GM23338 (cell line): ENCODE measurements around the gene PTX3. TPM values are rescaled to one million over a fixed set of nuclear protein-coding genes. Genes with fewer than 3 reads are reported as not detected.

Experiments used
- ATAC-seq: fragments of 200-7000 bp; cut with Tn5 transposase; 3 replicates; pipeline ENCODE4 v1.9.1; 2020
- DNase-seq: peaks from one replicate; pipeline ENCODE4 v3.0.0-alpha.2; 2015; ENCODE audit warnings: low spot score
- H2AFZ ChIP-seq: fragments of 200-600 bp; sonication (generic); 2 replicates; pipeline ENCODE4 v1.8.0; 2016; ENCODE audit warnings: antibody characterized with exemption, mild to moderate bottlenecking, moderate library complexity
- H3F3A ChIP-seq: fragments of 200-600 bp; sonication (generic); replicated peaks from 2 replicates; pipeline ENCODE4 v1.8.0; 2017; ENCODE audit warnings: antibody characterized with exemption, mixed run types, low read depth
- H3K27ac ChIP-seq: fragments of 200-600 bp; sonication (generic); 2 replicates; pipeline ENCODE4 v1.6.1; 2016; ENCODE audit warnings: low read depth
- H3K27me3 ChIP-seq: fragments of 200-600 bp; sonication (generic); 2 replicates; pipeline ENCODE4 v1.8.0; 2016; ENCODE audit warnings: mild to moderate bottlenecking, mixed run types, moderate library complexity; ENCODE audit not compliant: insufficient read depth
- H3K36me3 ChIP-seq: fragments of 200-600 bp; sonication (generic); 2 replicates; pipeline ENCODE4 v1.8.0; 2016; ENCODE audit warnings: mild to moderate bottlenecking; ENCODE audit not compliant: insufficient read depth
- H3K4me1 ChIP-seq: fragments of 200-600 bp; sonication (generic); 2 replicates; pipeline ENCODE4 v1.8.0; 2016; ENCODE audit warnings: mild to moderate bottlenecking, moderate library complexity; ENCODE audit not compliant: insufficient read depth
- H3K4me2 ChIP-seq: fragments of 200-600 bp; sonication (generic); 2 replicates; pipeline ENCODE4 v1.7.1; 2017; ENCODE audit warnings: mixed run types
- H3K4me3 ChIP-seq: fragments of 200-600 bp; sonication (generic); 2 replicates; pipeline ENCODE4 v1.6.1; 2016; ENCODE audit warnings: mixed run types
- H3K79me2 ChIP-seq: fragments of 200-600 bp; sonication (generic); replicated peaks from 2 replicates; pipeline ENCODE4 v1.8.0; 2017; ENCODE audit warnings: mild to moderate bottlenecking; ENCODE audit not compliant: insufficient read depth
- H3K9me2 ChIP-seq: fragments of 200-600 bp; sonication (generic); 2 replicates; pipeline ENCODE4 v1.8.0; 2017; ENCODE audit not compliant: insufficient read depth
- H4K20me1 ChIP-seq: fragments of 200-600 bp; sonication (generic); replicated peaks from 2 replicates; pipeline ENCODE4 v1.8.0; 2017; ENCODE audit warnings: mild to moderate bottlenecking; ENCODE audit not compliant: insufficient read depth
- H3K27ac Mint-ChIP-seq: 2 replicates; pipeline ENCODE4 v1.8.0; 2020; ENCODE audit warnings: inconsistent platforms, mild to moderate bottlenecking, moderate library complexity, mixed read lengths
- H3K27me3 Mint-ChIP-seq: 3 replicates; pipeline ENCODE4 v1.8.0; 2022; ENCODE audit warnings: low read depth, mild to moderate bottlenecking, moderate library complexity, mixed read lengths, inconsistent platforms; ENCODE audit not compliant: insufficient read depth, poor library complexity
- H3K36me3 Mint-ChIP-seq: 3 replicates; pipeline ENCODE4 v1.8.0; 2021; ENCODE audit warnings: low read depth, mild to moderate bottlenecking, inconsistent platforms, moderate library complexity, mixed read lengths
- H3K4me1 Mint-ChIP-seq: 3 replicates; pipeline ENCODE4 v1.8.0; 2020; ENCODE audit warnings: mild to moderate bottlenecking, inconsistent platforms, mixed read lengths
- H3K4me3 Mint-ChIP-seq: 3 replicates; pipeline ENCODE4 v1.8.0; 2021; ENCODE audit warnings: moderate library complexity, mild to moderate bottlenecking, inconsistent platforms, mixed read lengths
- H3K9me3 Mint-ChIP-seq: 3 replicates; pipeline ENCODE4 v1.8.0; 2020; ENCODE audit warnings: moderate library complexity, mild to moderate bottlenecking, inconsistent platforms, mixed read lengths
- CREB1 ChIP-seq: fragments of 250-450 bp; sonication (Bioruptor Pico); IDR thresholded peaks from 2 replicates; pipeline ENCODE4 v1.5.0; 2020; ENCODE audit warnings: low read depth, mild to moderate bottlenecking, moderate library complexity
- CTCF ChIP-seq, 2 experiments: fragments of 200-600 bp in 1 of 2; sonication (generic) in 1 of 2; conservative IDR thresholded peaks; 2 replicates each; pipeline versions ENCODE4 v1.5.1 to v1.6.1; 2016 to 2017; ENCODE audit warnings: antibody characterized with exemption in 2 of 2, low read depth in 2 of 2, mild to moderate bottlenecking in 2 of 2, moderate library complexity in 1 of 2
- ETS1 ChIP-seq: IDR thresholded peaks from 2 replicates; pipeline ENCODE4 v1.6.1; 2016; ENCODE audit warnings: antibody characterized with exemption
- EZH2 ChIP-seq: fragments of 200-600 bp; sonication (generic); IDR thresholded peaks from one replicate; pipeline ENCODE4 v1.8.0; 2017; ENCODE audit warnings: antibody characterized with exemption, mild to moderate bottlenecking, low read depth; ENCODE audit not compliant: unreplicated experiment
- EZH2phosphoT487 ChIP-seq: fragments of 200-600 bp; sonication (generic); IDR thresholded peaks from one replicate; pipeline ENCODE4 v1.8.1; 2018; ENCODE audit warnings: antibody characterized with exemption; ENCODE audit not compliant: unreplicated experiment
- JUNB ChIP-seq: IDR thresholded peaks from one replicate; pipeline ENCODE4 v1.6.1; 2016; ENCODE audit warnings: antibody characterized with exemption; ENCODE audit not compliant: unreplicated experiment
- NANOG ChIP-seq: IDR thresholded peaks from 2 replicates; pipeline ENCODE4 v1.6.1; 2016; ENCODE audit warnings: antibody characterized with exemption, borderline replicate concordance
- POLR2AphosphoS5 ChIP-seq: IDR thresholded peaks from 2 replicates; pipeline ENCODE4 v1.6.1; 2016; ENCODE audit warnings: antibody characterized with exemption, low read depth
- REST ChIP-seq: IDR thresholded peaks from one replicate; pipeline ENCODE4 v1.6.1; 2018; ENCODE audit warnings: antibody characterized with exemption; ENCODE audit not compliant: unreplicated experiment
- ZNF114 ChIP-seq: fragments of 250-450 bp; sonication (Bioruptor Pico); IDR thresholded peaks from 2 replicates; pipeline ENCODE4 v1.5.0; 2020; ENCODE audit warnings: mild to moderate bottlenecking, moderate library complexity
- ZNF331 ChIP-seq: fragments of 250-450 bp; sonication (Bioruptor Pico); IDR thresholded peaks from 2 replicates; pipeline ENCODE4 v1.5.0; 2020; ENCODE audit warnings: low read depth, mild to moderate bottlenecking, moderate library complexity
- ZNF462 ChIP-seq: fragments of 250-450 bp; sonication (Bioruptor Pico); IDR thresholded peaks from 2 replicates; pipeline ENCODE4 v1.5.0; 2020; ENCODE audit warnings: mild to moderate bottlenecking, moderate library complexity
- polyA plus RNA-seq: library from polyadenylated mRNA; unstranded; fragments of >200 nt; fragmentation: Nextera tagmentation; extraction: Ambion mirVana; gene quantifications from 2 replicates; pipeline ENCODE4 v1.2.1, GENCODE V29; 2016
- total RNA-seq: library from RNA; depleted of rRNA; stranded (reverse); fragments of >200 nt; shearing (Covaris generic); gene quantifications from 2 replicates; pipeline ENCODE4 v1.2.3, GENCODE V29; 2014

PTX3 gene
- total and polyA plus RNA-seq, 2 experiments from 2014 or later = 1.2 to 2.4 TPM

- Histone ChIP-seq H3K79me2 (no peaks in the 10 kb centered on the region), H4K20me1 (no peaks in the 10 kb centered on the region), H3K27me3 (no peaks in the 10 kb centered on the region), H2AFZ (no peak overlapping the region), H3K4me3 (no peak overlapping the region), H3K9me2 (no peaks in the 10 kb centered on the region), H3K4me1 (no peaks in the 10 kb centered on the region), H3K36me3 (no peaks in the 10 kb centered on the region), H3K27ac (no peak overlapping the region), H3K4me2 (no peak overlapping the region), H3F3A (no peaks in the 10 kb centered on the region)
- DNase-seq = no peak
- no peaks in the 10 kb centered on the region; the same call in 2 of the 3 replicates for H3K4me1 Mint-ChIP-seq
- no peaks in the 10 kb centered on the region for H3K9me3 Mint-ChIP-seq
- TF ChIP-seq CREB1 (CRISPR knock-in tag) = no peak
- TF ChIP-seq ZNF462 = no peak
- TF ChIP-seq ZNF331 = no peak
- no peak for TF ChIP-seq POLR2AphosphoS5
- no peak for TF ChIP-seq ETS1
- no peak for TF ChIP-seq JUNB
- TF ChIP-seq CTCF (conservative IDR thresholded peaks at IDR 0.05; ENCODE audit: low read depth in 2 of 2) = no peak
- no peak for TF ChIP-seq NANOG
- TF ChIP-seq EZH2 = no peak
- no peak for TF ChIP-seq ZNF114 (CRISPR knock-in tag)
- no peak for TF ChIP-seq REST
- no peak for TF ChIP-seq EZH2phosphoT487
- H3K4me3 Mint-ChIP-seq = no peak overlapping the region
- H3K27me3 Mint-ChIP-seq = no peaks in the 10 kb centered on the region
- no peak overlapping the region for H3K27ac Mint-ChIP-seq
- no peak for ATAC-seq
- H3K36me3 Mint-ChIP-seq = no peaks in the 10 kb centered on the region
These were observed 23.1 kb downstream of the PTX3 start for GRCh38 chr3:157459706-157460105.
